Midbrain (tissue), 1 donor: Measurements from ENCODE around the gene BARHL1.
"Not testable (repeated sequence)": the region's sequence is repeated elsewhere in the genome, so short reads cannot be mapped to it uniquely, and the experiment has no call there.

ENCODE experiments used
- DNase-seq: peaks from one replicate; lab custom pipeline; 2025; lab: John Stamatoyannopoulos, UW

The BARHL1 gene

GRCh38 chr9:132556714-132557113 lies 25.7 kb upstream of the BARHL1 start:
- DNase-seq: no peak

- DNase-seq: no peak
Observed at GRCh38 chr9:132557159-132557558, 25.2 kb upstream of the BARHL1 start.

DNA sequence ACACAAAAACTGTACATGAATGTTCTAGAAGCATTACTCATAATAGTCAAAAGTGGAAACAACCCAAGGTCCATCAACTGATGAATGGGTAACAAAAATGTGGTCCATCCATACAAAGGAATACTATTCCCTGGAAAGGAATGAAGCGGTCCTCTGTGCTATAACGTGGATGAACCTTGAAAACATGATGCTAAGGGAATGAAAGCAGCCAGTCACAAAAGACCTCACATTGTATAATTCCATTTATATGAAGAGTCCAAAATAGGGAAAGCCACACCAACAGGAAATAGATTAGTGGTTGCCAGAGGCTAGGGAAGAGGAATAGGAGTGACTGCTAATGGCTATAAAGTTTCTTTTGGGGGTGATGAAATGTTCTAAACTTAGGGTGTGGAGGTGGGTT lies 22.7 kb upstream of the BARHL1 start:
- no peak for DNase-seq

GRCh38 chr9:132560616-132561202 lies 21.7 kb upstream of the BARHL1 start:
- no peak for DNase-seq

DNA sequence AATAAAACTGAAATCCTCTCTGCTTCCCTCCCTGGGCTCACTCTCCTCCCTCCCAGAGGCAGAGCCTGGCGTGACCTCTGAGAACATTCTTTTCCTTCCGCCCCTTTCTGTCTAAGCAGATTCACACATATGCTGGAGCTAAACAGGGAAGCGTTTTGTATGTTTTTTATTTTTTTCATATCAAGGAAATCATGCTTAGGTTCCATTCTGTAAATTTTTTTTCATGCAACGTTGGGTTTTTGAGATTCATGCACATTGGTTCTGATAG lies 20.2 kb upstream of the BARHL1 start:
- no peak for DNase-seq

DNA sequence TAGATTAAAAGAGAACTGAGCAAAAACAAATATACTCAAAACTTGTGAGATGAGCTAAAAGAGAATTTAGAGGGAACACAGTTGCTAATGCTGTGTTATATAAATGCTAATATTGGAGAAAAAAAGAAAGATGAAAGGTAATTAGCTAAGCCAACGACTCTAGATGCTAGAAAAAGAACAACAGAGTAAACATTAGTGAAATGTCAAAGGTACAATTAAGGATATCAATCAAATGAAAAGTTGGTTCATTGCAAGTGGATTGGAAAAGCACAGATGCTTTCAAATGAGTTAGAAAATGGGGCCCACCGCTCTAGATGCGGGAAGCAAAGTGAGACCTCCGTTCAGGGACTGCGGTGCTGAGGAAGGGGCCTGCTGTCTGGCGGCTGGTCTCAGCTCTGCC lies 17.9 kb upstream of the BARHL1 start:
- DNase-seq: no peak

- not testable (repeated sequence) for DNase-seq
Observed at GRCh38 chr9:132568787-132569186, 13.6 kb upstream of the BARHL1 start.

GRCh38 chr9:132571806-132572600 lies 10.4 kb upstream of the BARHL1 start:
- no peak for DNase-seq

DNA sequence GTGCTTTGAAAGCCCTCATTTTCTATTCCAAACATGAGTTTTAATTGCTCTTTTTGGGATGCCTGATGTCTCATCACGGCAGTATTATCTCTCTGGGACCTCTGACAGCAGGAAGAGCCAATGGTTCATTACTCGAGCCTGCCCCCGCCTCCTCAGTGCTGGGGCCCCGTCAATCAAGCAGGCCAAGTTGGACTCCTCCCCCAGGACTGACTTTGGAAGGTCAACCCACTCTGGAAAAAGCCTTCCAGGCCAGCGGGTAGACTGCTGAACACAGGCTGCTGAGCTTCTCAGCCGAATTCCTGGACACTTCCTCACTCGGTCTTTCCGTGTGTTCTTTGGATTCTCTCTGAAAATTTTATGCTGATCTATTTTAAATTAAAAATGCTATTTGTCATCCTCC lies 9.5 kb upstream of the BARHL1 start:
- no peak for DNase-seq

- peak; percentile 54 for DNase-seq
Observed at GRCh38 chr9:132575005-132575609, 7.3 kb upstream of the BARHL1 start.

DNA sequence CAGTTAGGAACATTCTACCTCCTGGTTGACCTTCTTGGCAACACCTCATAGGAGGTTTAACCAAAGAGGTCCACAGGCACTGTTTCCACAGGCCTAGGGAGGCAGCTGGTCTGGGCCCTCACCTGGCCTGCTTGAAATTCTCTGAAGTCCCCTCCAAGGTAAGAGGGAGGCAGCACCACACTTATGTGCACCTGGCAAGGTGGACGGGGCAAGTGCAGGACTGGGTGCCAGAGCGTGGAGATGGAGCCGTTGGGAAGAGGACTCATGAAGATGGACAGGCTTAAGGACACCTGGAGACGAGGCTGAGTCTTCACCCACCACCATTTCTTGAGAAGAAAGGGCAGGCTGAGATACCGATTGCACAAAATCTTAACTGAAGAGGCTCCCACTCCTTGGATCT lies 6.6 kb upstream of the BARHL1 start:
- no peak for DNase-seq

GRCh38 chr9:132577119-132577518 lies 5.3 kb upstream of the BARHL1 start:
- DNase-seq: no peak

DNA sequence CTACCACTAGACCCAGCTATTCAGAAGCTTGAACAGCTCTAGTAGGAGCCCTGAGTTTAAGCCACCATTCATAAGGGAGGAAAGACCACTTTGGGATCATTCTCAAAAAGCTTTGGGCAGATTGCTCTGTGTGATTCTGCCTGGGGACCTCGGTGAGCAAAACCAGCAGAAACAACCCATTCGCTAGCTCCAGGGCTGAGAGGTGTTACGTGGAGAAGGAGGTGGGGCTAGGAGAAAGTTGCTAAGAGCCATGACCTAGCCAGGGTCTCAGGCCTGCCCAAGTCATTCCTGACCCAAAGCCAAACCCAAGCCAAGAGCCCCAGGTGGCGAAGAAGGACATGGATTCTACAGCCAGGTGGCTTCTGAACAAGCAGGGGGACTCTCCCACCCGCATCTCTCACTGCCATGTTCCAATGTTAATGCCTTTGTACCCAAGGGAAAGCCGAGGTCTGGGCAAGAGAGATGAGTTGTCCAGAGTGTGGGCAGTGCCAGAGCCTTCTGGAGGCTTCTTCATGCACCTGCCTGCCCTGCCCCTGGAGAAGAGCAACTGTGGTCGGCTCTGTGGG lies 4.0 kb upstream of the BARHL1 start:
- DNase-seq: no peak

- DNase-seq: no peak
Observed at GRCh38 chr9:132579427-132579798, 3.0 kb upstream of the BARHL1 start.

GRCh38 chr9:132582786-132583583 lies 579 bp downstream of the BARHL1 start:
- DNase-seq: no peak

DNA sequence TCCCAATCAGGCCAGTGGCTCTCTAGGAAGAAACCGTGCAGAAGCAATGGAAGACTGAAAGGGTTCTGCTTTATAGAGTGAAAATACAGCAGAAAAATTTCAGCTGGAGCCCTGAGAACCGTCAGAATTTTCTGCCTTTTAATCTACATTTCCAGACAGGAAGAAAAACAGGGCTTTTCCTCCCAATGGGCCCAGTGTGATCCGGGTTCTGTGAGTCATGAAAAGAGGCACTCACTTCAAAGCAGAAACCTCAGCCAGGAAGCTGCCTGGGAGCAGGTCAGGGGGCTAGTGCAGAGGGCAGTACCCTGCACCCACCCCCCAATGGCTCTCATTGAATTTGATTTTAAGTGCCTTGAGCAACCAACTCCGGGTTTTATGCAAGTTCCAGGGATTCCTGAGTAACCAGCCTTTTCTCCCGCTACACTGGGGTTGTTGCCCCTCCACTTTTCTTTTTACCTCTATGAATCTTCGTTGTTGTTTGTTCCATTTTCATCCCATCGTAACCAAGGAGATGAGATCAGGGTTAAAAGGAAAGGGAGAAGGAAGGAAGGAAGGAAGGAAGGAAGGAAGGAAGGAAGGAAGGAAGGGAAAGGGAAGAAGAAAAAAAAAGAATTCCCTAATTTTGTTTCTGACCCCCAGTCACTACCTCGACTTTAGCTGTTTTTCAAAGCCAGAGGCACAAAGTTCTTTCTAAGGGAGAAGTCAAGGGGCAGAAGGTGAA lies 1.3 kb downstream of the BARHL1 start:
- no peak for DNase-seq

DNA sequence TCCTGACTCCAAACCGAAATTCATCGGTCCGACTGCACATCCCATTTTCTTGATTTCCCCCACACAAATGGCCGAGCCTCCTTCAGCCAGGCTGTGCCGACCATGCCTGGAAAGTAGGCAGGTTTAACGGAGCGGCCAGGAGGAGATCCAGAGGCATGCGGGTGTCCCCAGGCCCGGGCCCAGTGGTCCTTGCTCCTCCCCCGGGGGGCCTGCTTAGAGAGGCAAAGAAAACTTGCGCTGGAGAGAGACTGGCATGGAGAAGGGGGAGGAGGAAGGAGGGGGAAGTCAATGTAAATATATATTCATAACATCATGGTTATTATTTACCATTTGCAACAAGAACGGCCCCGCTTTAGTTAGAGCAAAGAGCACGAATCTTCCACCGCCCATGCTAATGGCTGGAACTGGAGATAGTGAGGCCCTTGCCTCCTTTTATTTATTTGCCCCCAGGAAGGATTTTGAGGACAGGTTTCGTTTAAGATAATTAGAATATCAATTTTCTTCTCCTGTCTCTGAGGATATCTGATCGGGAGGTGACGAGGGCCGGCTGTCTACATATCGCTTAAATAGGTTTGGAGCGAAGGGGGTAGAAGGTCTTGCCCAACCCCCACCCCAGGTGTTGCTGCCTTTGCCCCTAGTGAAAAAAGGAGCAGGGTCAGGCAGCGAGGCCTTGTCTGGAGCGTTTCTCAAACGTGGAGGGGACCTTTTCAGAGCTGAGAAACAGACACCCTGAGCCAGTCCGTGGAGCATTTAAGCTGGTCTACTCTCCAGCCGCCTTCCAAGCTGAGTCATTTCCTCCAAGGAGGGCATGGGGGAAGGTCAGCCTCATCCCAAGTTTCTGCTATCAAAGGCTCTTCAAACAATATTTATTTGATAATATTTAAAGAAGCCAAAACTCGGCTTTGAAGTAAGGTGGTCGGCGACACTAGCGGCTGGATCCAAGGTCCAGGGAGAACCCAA lies 2.5 kb downstream of the BARHL1 start:
- no peak for DNase-seq

- no peak for DNase-seq
Observed at GRCh38 chr9:132585954-132586829, 3.8 kb downstream of the BARHL1 start.

DNA sequence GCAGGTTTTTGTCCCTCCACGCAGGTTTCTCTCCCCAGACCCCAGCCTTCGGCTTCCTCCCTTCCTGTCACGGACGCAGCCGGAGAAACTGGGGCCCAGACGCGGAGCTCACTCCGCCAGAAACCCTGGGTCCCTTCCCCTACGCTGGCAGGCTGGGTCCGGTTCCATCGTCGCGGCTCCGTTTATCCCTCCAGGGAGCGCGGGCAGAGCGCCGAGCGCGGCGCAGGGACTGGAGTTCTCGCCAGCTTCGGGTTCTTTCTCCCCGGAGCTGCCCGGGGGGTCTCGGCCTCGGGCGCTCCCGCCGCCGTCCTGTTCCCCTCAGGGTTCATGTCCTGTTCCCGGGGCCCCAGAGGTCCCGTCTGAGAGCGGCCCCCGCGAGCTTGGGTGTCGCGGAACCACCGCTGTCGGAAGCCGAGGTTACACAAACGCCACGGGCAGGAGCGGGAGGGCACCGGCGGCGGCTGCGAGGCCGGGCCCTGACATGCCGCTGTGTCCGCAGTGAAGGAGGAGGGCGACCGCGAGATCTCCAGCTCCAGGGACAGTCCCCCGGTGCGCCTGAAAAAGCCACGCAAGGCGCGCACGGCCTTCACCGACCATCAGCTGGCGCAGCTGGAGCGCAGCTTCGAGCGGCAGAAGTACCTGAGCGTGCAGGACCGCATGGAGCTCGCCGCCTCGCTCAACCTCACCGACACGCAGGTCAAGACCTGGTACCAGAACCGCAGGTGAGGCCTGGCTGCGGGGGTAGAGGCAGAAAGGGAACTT lies 4.6 kb downstream of the BARHL1 start:
- no peak for DNase-seq
